Panc1 (cell line): ENCODE measurements around the gene FAM118A. TPM values are rescaled to one million over a fixed set of nuclear protein-coding genes. Genes with fewer than 3 reads are reported as not detected.

Source experiments
- ATAC-seq: fragments of 200-7000 bp; cut with Tn5 transposase; 2 replicates; pipeline ENCODE4 v1.9.1; 2020; ENCODE audit warnings: mild to moderate bottlenecking, moderate library complexity
- BruUV-seq: library from RNA; stranded (reverse); fragments of 400-500 nt; replicated peaks from 2 replicates; lab custom pipeline; 2021; lab: Mats Ljungman, UMichigan
- CTCF ChIA-PET: fragments of 300-600 bp; sonication (Branson Sonifier 250); formaldehyde crosslinking; loops from one replicate; lab custom pipeline; 2022; ENCODE audit warnings: antibody characterized with exemption; lab: Charles Lee
- POLR2A ChIA-PET: fragments of 300-600 bp; sonication (Branson Sonifier 250); formaldehyde crosslinking; loops from one replicate; lab custom pipeline; 2022; ENCODE audit warnings: antibody characterized with exemption; lab: Charles Lee
- DNase-seq: peaks from one replicate; pipeline ENCODE4 v3.0.0-alpha.2; 2010; ENCODE audit warnings: low read depth, low spot score
- H3K27ac ChIP-seq: 2 replicates; pipeline ENCODE4 v1.5.1; 2011; ENCODE audit warnings: mild to moderate bottlenecking, low read length, inconsistent platforms
- H3K27me3 ChIP-seq: fragments of 200-500 bp; sonication (Bioruptor generic); 2 replicates; pipeline ENCODE4 v1.6.0; 2014; ENCODE audit warnings: low read length, inconsistent platforms; ENCODE audit not compliant: control insufficient read depth, insufficient read depth
- H3K36me3 ChIP-seq: fragments of 200-500 bp; sonication (Bioruptor generic); 2 replicates; pipeline ENCODE4 v1.5.1; 2014; ENCODE audit warnings: inconsistent platforms, mild to moderate bottlenecking, low read length, moderate library complexity; ENCODE audit not compliant: control insufficient read depth, insufficient read depth
- H3K4me1 ChIP-seq: 2 replicates; pipeline ENCODE4 v1.5.1; 2011; ENCODE audit warnings: inconsistent platforms, mild to moderate bottlenecking, low read length, moderate library complexity; ENCODE audit not compliant: control insufficient read depth, insufficient read depth
- H3K4me3 ChIP-seq, 2 experiments: 2 replicates each; pipeline ENCODE4 v1.5.1; 2011 to 2012; ENCODE audit warnings: low read depth in 2 of 2, low read length in 2 of 2, mild to moderate bottlenecking in 2 of 2, inconsistent platforms in 1 of 2, moderate library complexity in 1 of 2
- H3K9me3 ChIP-seq: fragments of 200-500 bp; sonication (Bioruptor generic); 2 replicates; pipeline ENCODE4 v1.5.1; 2014; ENCODE audit warnings: low read depth, mild to moderate bottlenecking, inconsistent platforms, low read length, moderate library complexity; ENCODE audit not compliant: control insufficient read depth, insufficient read depth
- POLR2AphosphoS5 ChIP-seq: IDR thresholded peaks from 2 replicates; pipeline ENCODE4 v1.6.1; 2012; ENCODE audit warnings: mild to moderate bottlenecking, low read depth, low read length, moderate library complexity
- REST ChIP-seq, 2 experiments: IDR thresholded peaks; 2 replicates each; pipeline ENCODE4 v1.6.1; 2011 to 2012; ENCODE audit warnings: low read depth in 2 of 2, control low read depth in 1 of 2, low read length in 1 of 2, mild to moderate bottlenecking in 1 of 2, moderate library complexity in 1 of 2; ENCODE audit not compliant: insufficient read depth in 1 of 2
- SIN3A ChIP-seq: IDR thresholded peaks from 2 replicates; pipeline ENCODE4 v1.6.1; 2012; ENCODE audit warnings: low read depth, mild to moderate bottlenecking, low read length, moderate library complexity, borderline replicate concordance; ENCODE audit not compliant: insufficient read depth
- TCF7L2 ChIP-seq: IDR thresholded peaks from 2 replicates; pipeline ENCODE4 v1.6.1; 2011; ENCODE audit warnings: mild to moderate bottlenecking, low read depth, low read length, inconsistent platforms
- in situ Hi-C: cut with HindIII; loops from 2 replicates; pipeline ENCODE4 v1.10.0; 2016; ENCODE audit warnings: low sequenced_read_pairs, low pct_unique_long_range_greater_than_20kb
- intact Hi-C: fragments of 100-400 bp; cut with micrococcal nuclease; formaldehyde crosslinking; loops from one replicate; pipeline ENCODE4 v1.10.0; 2022; ENCODE audit not compliant: unreplicated experiment
- total RNA-seq: library from RNA; stranded (reverse); gene quantifications from one replicate; pipeline ENCODE4 v1.2.1, GENCODE V29; 2021; ENCODE audit not compliant: unreplicated experiment
- TF ChIP-seq, protein P1 (sequence below): fragments of 450-650 bp; IDR thresholded peaks from 2 replicates; pipeline ENCODE4 v1.5.1; 2017; ENCODE audit warnings: mild to moderate bottlenecking

FAM118A gene
- total RNA-seq, 1 experiment from 2014 or later: 73.2 TPM

GRCh38 chr22:45335021-45335818 lies 25.5 kb downstream of the FAM118A start:
- no peaks in the 10 kb centered on the region for H3K36me3 ChIP-seq
- H3K4me3 ChIP-seq: no peak overlapping the region
- no peak for TF ChIP-seq TCF7L2
- no peak for TF ChIP-seq REST (IDR thresholded peaks at IDR 0.05; ENCODE audit: insufficient read depth in 1 of 2, low read depth in 2 of 2, low read length in 1 of 2)
- no peak for TF ChIP-seq POLR2AphosphoS5
- TF ChIP-seq SIN3A: no peak
- TF ChIP-seq, protein P1, sequence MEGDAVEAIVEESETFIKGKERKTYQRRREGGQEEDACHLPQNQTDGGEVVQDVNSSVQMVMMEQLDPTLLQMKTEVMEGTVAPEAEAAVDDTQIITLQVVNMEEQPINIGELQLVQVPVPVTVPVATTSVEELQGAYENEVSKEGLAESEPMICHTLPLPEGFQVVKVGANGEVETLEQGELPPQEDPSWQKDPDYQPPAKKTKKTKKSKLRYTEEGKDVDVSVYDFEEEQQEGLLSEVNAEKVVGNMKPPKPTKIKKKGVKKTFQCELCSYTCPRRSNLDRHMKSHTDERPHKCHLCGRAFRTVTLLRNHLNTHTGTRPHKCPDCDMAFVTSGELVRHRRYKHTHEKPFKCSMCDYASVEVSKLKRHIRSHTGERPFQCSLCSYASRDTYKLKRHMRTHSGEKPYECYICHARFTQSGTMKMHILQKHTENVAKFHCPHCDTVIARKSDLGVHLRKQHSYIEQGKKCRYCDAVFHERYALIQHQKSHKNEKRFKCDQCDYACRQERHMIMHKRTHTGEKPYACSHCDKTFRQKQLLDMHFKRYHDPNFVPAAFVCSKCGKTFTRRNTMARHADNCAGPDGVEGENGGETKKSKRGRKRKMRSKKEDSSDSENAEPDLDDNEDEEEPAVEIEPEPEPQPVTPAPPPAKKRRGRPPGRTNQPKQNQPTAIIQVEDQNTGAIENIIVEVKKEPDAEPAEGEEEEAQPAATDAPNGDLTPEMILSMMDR: no peak
- H3K27me3 ChIP-seq: no peaks in the 10 kb centered on the region
- no peaks in the 10 kb centered on the region for H3K9me3 ChIP-seq
- in situ Hi-C loops (no loop called here), intact Hi-C loops (no loop called here)
- BruUV-seq: no TSS peak
- H3K4me1 ChIP-seq: no peaks in the 10 kb centered on the region
- H3K27ac ChIP-seq: no peak overlapping the region
- no peak for ATAC-seq
- CTCF ChIA-PET: no interaction called here
- POLR2A ChIA-PET: no interaction called here
- no peak for DNase-seq

DNA sequence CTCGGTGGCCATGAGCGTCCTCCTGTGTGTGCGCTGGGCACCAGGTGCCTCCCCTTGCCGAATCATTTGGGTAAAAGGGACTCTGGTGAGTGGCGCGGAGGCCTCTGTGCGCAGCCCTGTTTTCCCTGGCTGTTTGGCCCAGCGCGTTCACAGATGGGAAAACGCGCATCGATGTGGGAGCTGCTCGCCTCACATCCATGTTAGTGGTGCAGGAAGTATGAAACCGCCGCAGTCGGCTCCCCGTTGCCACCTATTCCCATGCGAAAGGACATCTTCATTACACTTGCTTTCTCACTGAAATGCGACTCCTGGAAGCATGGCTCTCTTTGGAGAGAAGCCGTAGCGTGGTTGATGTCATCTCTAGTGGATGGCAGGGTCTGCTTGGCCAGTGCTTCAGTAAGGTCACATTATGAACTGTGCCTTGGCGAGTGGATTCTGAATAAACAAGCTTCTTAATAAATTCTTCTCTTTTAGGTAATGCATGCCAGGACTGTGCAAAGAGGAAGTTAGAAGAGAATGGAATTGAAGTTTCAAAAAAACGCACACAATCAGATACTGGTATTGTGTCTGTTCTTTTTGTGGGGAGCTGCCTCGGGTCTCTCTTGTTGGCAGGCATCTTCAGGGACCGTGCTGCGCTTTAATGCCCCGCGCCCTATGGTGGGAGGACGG lies 26.3 kb downstream of the FAM118A start:
- no TSS peak for BruUV-seq
- CTCF ChIA-PET: interaction anchor here (0.6 kb wide), 1 partner anchor 78 kb away, joined by 3 read pairs; no protein-coding TSS in a partner anchor

More for the DNA sequence above, 26.3 kb downstream of the FAM118A start:
- Histone ChIP-seq H3K4me1 (no peaks in the 10 kb centered on the region), H3K36me3 (no peaks in the 10 kb centered on the region), H3K27me3 (no peaks in the 10 kb centered on the region), H3K4me3 (no peak overlapping the region), H3K9me3 (no peaks in the 10 kb centered on the region), H3K27ac (no peak overlapping the region)
- no peak for TF ChIP-seq POLR2AphosphoS5
- TF ChIP-seq, protein P1: no peak
- intact Hi-C loops: no loop called here
- POLR2A ChIA-PET: no interaction called here
- ATAC-seq (no peak), DNase-seq (no peak)
- in situ Hi-C loops: no loop called here
